OCI-LY1 (cell line): Measurements from ENCODE around the gene COX6B2.

Experiments used
- H2AFZ ChIP-seq: fragments of 200-600 bp; sonication (generic), shearing (Covaris generic); 2 replicates; pipeline ENCODE4 v1.6.0; 2014; ENCODE audit warnings: antibody characterized with exemption, mild to moderate bottlenecking, low read length
- H3F3A ChIP-seq: fragments of 200-600 bp; sonication (generic), shearing (Covaris generic); 2 replicates; pipeline ENCODE4 v1.6.0; 2014; ENCODE audit warnings: mild to moderate bottlenecking, antibody characterized with exemption, low read length, moderate library complexity; ENCODE audit not compliant: insufficient read depth
- H3K27ac ChIP-seq: fragments of 200-600 bp; sonication (generic); 2 replicates; pipeline ENCODE4 v1.5.1; 2014; ENCODE audit warnings: low read length, mixed run types, mild to moderate bottlenecking, low read depth; ENCODE audit not compliant: poor library complexity, severe bottlenecking
- H3K27me3 ChIP-seq: fragments of 200-600 bp; sonication (generic); 2 replicates; pipeline ENCODE4 v1.6.0; 2014; ENCODE audit warnings: antibody characterized with exemption, mild to moderate bottlenecking, low read length, moderate library complexity; ENCODE audit not compliant: insufficient read depth
- H3K36me3 ChIP-seq: fragments of 200-600 bp; sonication (generic); 2 replicates; pipeline ENCODE4 v1.6.1; 2014; ENCODE audit warnings: mild to moderate bottlenecking, antibody characterized with exemption, low read length, moderate library complexity, mixed read lengths; ENCODE audit not compliant: insufficient read depth
- H3K4me1 ChIP-seq: fragments of 200-600 bp; sonication (generic); 2 replicates; pipeline ENCODE4 v1.5.1; 2014; ENCODE audit warnings: mild to moderate bottlenecking, low read length, moderate library complexity; ENCODE audit not compliant: insufficient read depth, severe bottlenecking
- H3K4me2 ChIP-seq: fragments of 200-600 bp; sonication (generic), shearing (Covaris generic); 2 replicates; pipeline ENCODE4 v1.6.1; 2014; ENCODE audit warnings: low read length
- H3K4me3 ChIP-seq: fragments of 200-600 bp; sonication (generic); 2 replicates; pipeline ENCODE4 v1.5.1; 2014; ENCODE audit warnings: low read length, low read depth, mild to moderate bottlenecking, mixed read lengths; ENCODE audit not compliant: poor library complexity, severe bottlenecking
- H3K79me2 ChIP-seq: fragments of 200-600 bp; shearing (Covaris generic); 2 replicates; pipeline ENCODE4 v1.6.1; 2016; ENCODE audit warnings: mixed run types, low read length, mixed read lengths; ENCODE audit not compliant: insufficient read depth
- H3K9ac ChIP-seq: fragments of 200-600 bp; sonication (generic), shearing (Covaris generic); 2 replicates; pipeline ENCODE4 v1.6.1; 2014; ENCODE audit warnings: mild to moderate bottlenecking, low read length, mixed read lengths
- H3K9me2 ChIP-seq: fragments of 200-600 bp; sonication (generic), shearing (Covaris generic); 2 replicates; pipeline ENCODE4 v1.6.1; 2014; ENCODE audit warnings: low read depth, mild to moderate bottlenecking, low read length, mixed read lengths
- H3K9me3 ChIP-seq: fragments of 200-600 bp; shearing (Covaris generic); 2 replicates; pipeline ENCODE4 v1.6.1; 2014; ENCODE audit warnings: low read length, mixed read lengths
- H4K20me1 ChIP-seq: fragments of 200-600 bp; sonication (generic), shearing (Covaris generic); 2 replicates; pipeline ENCODE4 v1.6.0; 2016; ENCODE audit warnings: mild to moderate bottlenecking, low read length; ENCODE audit not compliant: insufficient read depth
- EZH2 ChIP-seq: fragments of 200-600 bp; sonication (generic), shearing (Covaris generic); IDR thresholded peaks from 2 replicates; pipeline ENCODE4 v1.8.0; 2017; ENCODE audit warnings: borderline replicate concordance, mixed run types, mild to moderate bottlenecking, antibody characterized with exemption, low read length, moderate library complexity, mixed read lengths
- TF ChIP-seq, protein P1 (sequence below): fragments of 200-600 bp; sonication (generic), shearing (Covaris generic); IDR thresholded peaks from 2 replicates; pipeline ENCODE4 v1.5.1; 2017; ENCODE audit warnings: mild to moderate bottlenecking, antibody characterized with exemption, low read length, moderate library complexity, mixed read lengths

COX6B2 gene

DNA sequence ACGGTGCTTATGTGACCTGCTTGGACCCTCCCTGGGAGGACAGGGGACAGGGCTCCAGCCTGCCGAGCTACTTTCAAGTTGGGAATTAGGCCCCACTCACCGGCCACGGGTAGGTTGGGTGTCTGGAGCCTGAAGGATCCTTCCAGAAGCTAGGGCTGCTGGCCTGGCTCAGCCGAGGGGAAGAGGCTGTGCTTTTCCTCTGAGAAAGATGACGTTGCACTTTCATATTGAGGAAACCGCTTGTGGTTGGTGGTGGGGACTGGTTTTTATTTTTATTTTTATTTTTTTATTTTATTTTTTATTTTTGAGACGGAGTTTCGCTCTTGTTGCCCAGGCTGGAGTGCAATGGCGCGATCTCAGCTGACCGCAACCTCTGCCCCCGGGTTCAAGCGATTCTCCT lies 29.3 kb downstream of the COX6B2 start, which contains the start of gene TMEM150B:
Gene TMEM150B, minus strand, starts transcription at position 170 of the 400 bp plus-strand sequence. CDS start 4,305 bp downstream, outside the sequence.
- H3K79me2 ChIP-seq, result no peaks in the 10 kb centered on the region
- H3K4me1 ChIP-seq, result peaks cover under 1% of the 10 kb centered on the region
- TF ChIP-seq EZH2, result no peak
- TF ChIP-seq, protein P1, sequence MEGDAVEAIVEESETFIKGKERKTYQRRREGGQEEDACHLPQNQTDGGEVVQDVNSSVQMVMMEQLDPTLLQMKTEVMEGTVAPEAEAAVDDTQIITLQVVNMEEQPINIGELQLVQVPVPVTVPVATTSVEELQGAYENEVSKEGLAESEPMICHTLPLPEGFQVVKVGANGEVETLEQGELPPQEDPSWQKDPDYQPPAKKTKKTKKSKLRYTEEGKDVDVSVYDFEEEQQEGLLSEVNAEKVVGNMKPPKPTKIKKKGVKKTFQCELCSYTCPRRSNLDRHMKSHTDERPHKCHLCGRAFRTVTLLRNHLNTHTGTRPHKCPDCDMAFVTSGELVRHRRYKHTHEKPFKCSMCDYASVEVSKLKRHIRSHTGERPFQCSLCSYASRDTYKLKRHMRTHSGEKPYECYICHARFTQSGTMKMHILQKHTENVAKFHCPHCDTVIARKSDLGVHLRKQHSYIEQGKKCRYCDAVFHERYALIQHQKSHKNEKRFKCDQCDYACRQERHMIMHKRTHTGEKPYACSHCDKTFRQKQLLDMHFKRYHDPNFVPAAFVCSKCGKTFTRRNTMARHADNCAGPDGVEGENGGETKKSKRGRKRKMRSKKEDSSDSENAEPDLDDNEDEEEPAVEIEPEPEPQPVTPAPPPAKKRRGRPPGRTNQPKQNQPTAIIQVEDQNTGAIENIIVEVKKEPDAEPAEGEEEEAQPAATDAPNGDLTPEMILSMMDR, result no peak
- H3K36me3 ChIP-seq, result no peaks in the 10 kb centered on the region
- H4K20me1 ChIP-seq, result no peaks in the 10 kb centered on the region
- H3K9ac ChIP-seq, result no peak within 1 kb of the TSS
- H3F3A ChIP-seq, result no peaks in the 10 kb centered on the region
- no peak within 1 kb of the TSS for H3K4me3 ChIP-seq
- H3K9me3 ChIP-seq, result no peaks in the 10 kb centered on the region
- no peak within 1 kb of the TSS for H3K27ac ChIP-seq
- H3K9me2 ChIP-seq, result no peaks in the 10 kb centered on the region
- no peak within 1 kb of the TSS for H2AFZ ChIP-seq
- H3K27me3 ChIP-seq, result peaks cover 9% of the 10 kb centered on the region; the same call in 1 of the 2 replicates
- no peak within 1 kb of the TSS for H3K4me2 ChIP-seq

DNA sequence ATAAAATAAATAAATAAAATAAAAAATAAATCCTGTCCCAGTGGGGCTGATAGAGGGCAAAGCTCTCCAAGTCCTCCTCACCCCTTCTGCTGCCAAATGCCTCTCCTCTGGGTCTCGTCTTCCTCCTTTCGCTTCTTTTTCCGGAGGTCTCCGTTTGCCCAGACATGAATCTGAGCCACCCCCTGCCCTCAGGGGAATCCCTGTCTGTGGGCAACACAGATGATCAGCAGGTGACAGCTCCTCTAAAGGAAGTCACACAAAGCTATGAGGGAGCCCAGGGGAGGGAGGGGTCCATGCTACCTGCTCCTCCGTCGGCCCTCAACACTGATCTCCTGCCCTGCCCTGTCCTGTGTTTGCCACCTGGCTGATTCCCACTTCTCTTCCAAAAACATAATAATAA lies 29.9 kb downstream of the COX6B2 start:
- Histone ChIP-seq H4K20me1 (no peaks in the 10 kb centered on the region), H3K4me2 (no peak overlapping the region), H3K9me3 (no peaks in the 10 kb centered on the region), H3K9ac (no peak overlapping the region), H2AFZ (no peak overlapping the region), H3K4me3 (no peak overlapping the region), H3K27ac (no peak overlapping the region), H3K79me2 (no peaks in the 10 kb centered on the region), H3K9me2 (no peaks in the 10 kb centered on the region), H3K27me3 (peaks cover 9% of the 10 kb centered on the region; the same call in 1 of the 2 replicates), H3K36me3 (no peaks in the 10 kb centered on the region), H3F3A (no peaks in the 10 kb centered on the region), H3K4me1 (peaks cover 5% of the 10 kb centered on the region)
- no peak for TF ChIP-seq EZH2
- TF ChIP-seq, protein P1, result no peak

- no peaks in the 10 kb centered on the region for H3K79me2 ChIP-seq
- H3K4me2 ChIP-seq, result no peak overlapping the region
- no peaks in the 10 kb centered on the region for H4K20me1 ChIP-seq
- H3K27ac ChIP-seq, result no peak overlapping the region
- H3K4me3 ChIP-seq, result no peak overlapping the region
- H3K36me3 ChIP-seq, result no peaks in the 10 kb centered on the region
- no peak for TF ChIP-seq EZH2
- TF ChIP-seq, protein P1, result no peak
- no peaks in the 10 kb centered on the region for H3F3A ChIP-seq
- H2AFZ ChIP-seq, result no peak overlapping the region
- no peaks in the 10 kb centered on the region for H3K9me3 ChIP-seq
- peaks cover 5% of the 10 kb centered on the region for H3K4me1 ChIP-seq
- no peaks in the 10 kb centered on the region for H3K9me2 ChIP-seq
- no peak overlapping the region for H3K9ac ChIP-seq
- peaks cover 9% of the 10 kb centered on the region; the same call in 1 of the 2 replicates for H3K27me3 ChIP-seq
These were observed 32.2 kb downstream of the COX6B2 start for GRCh38 chr19:55322204-55322885.
